Measurements from ENCODE around the gene SDK2. TPM values are rescaled to one million over a fixed set of nuclear protein-coding genes. Genes with fewer than 3 reads are reported as not detected.

Gene SDK2
- total and polyA plus RNA-seq, 2 experiments from 2014 or later = 0.59 to 1.2 TPM

- no peaks in the 10 kb centered on the region for H3K36me3 ChIP-seq (replicated peaks; ENCODE audit: insufficient read depth, low read depth)
- TF ChIP-seq EZH2phosphoT487 (IDR thresholded peaks at IDR 0.05; ENCODE audit: low read depth, severe bottlenecking, unreplicated experiment) = no peak
- TF ChIP-seq CTCF (IDR thresholded peaks at IDR 0.05; ENCODE audit: poor library complexity) = no peak
- TF ChIP-seq EZH2 (IDR thresholded peaks at IDR 0.05; ENCODE audit: borderline replicate concordance) = no peak
- H3K4me3 ChIP-seq = no peak overlapping the region
- H4K20me1 ChIP-seq (ENCODE audit: insufficient read depth, poor library complexity, severe bottlenecking) = no peaks in the 10 kb centered on the region
- no peaks in the 10 kb centered on the region for H3K9me3 ChIP-seq (ENCODE audit: low read depth)
- no peaks in the 10 kb centered on the region for H3K4me1 ChIP-seq (ENCODE audit: insufficient read depth)
- no peak overlapping the region for H3K4me2 ChIP-seq
- H3K27me3 ChIP-seq = no peaks in the 10 kb centered on the region
- H3K79me2 ChIP-seq = no peaks in the 10 kb centered on the region
- 66% methylated on average over 11 of the region's 11 CpGs for WGBS (ENCODE audit: low lambda C conversion rate, missing lambda C conversion rate)
- H2AFZ ChIP-seq = no peak overlapping the region
- no peaks in the 10 kb centered on the region for H3K9me2 ChIP-seq (replicated peaks; ENCODE audit: insufficient read depth)
- no peak overlapping the region for H3K27ac ChIP-seq
- DNase-seq (ENCODE audit: low spot score) = no peak
These were observed 77.1 kb downstream of the SDK2 start for GRCh38 chr17:73566905-73567782.

- WGBS (ENCODE audit: low lambda C conversion rate, missing lambda C conversion rate) = 77% methylated on average over 2 of the region's 2 CpGs
- H3K36me3 ChIP-seq (replicated peaks; ENCODE audit: insufficient read depth, low read depth) = no peaks in the 10 kb centered on the region
- no peaks in the 10 kb centered on the region for H4K20me1 ChIP-seq (ENCODE audit: insufficient read depth, poor library complexity, severe bottlenecking)
- H3K9me2 ChIP-seq (replicated peaks; ENCODE audit: insufficient read depth) = no peaks in the 10 kb centered on the region
- H3K27me3 ChIP-seq = no peaks in the 10 kb centered on the region
- no peak overlapping the region for H2AFZ ChIP-seq
- no peaks in the 10 kb centered on the region for H3K79me2 ChIP-seq
- H3K4me3 ChIP-seq = no peak overlapping the region
- no peak for DNase-seq (ENCODE audit: low spot score)
- H3K4me2 ChIP-seq = no peak overlapping the region
- TF ChIP-seq EZH2phosphoT487 (IDR thresholded peaks at IDR 0.05; ENCODE audit: low read depth, severe bottlenecking, unreplicated experiment) (no peak), CTCF (IDR thresholded peaks at IDR 0.05; ENCODE audit: poor library complexity) (no peak), EZH2 (IDR thresholded peaks at IDR 0.05; ENCODE audit: borderline replicate concordance) (no peak)
- H3K9me3 ChIP-seq (ENCODE audit: low read depth) = no peaks in the 10 kb centered on the region
- no peaks in the 10 kb centered on the region for H3K4me1 ChIP-seq (ENCODE audit: insufficient read depth)
- no peak overlapping the region for H3K27ac ChIP-seq
These were observed 79.4 kb downstream of the SDK2 start for GRCh38 chr17:73564843-73565242.

GRCh38 chr17:73562896-73563295 lies 81.3 kb downstream of the SDK2 start:
- Histone ChIP-seq H3K4me3 (no peak overlapping the region), H3K4me1 (ENCODE audit: insufficient read depth) (no peaks in the 10 kb centered on the region), H2AFZ (no peak overlapping the region), H3K27ac (no peak overlapping the region), H3K9me3 (ENCODE audit: low read depth) (no peaks in the 10 kb centered on the region), H3K79me2 (no peaks in the 10 kb centered on the region), H3K36me3 (replicated peaks; ENCODE audit: insufficient read depth, low read depth) (no peaks in the 10 kb centered on the region), H3K27me3 (no peaks in the 10 kb centered on the region), H3K9me2 (replicated peaks; ENCODE audit: insufficient read depth) (no peaks in the 10 kb centered on the region), H3K4me2 (no peak overlapping the region), H4K20me1 (ENCODE audit: insufficient read depth, poor library complexity, severe bottlenecking) (no peaks in the 10 kb centered on the region)
- no peak for TF ChIP-seq EZH2phosphoT487 (IDR thresholded peaks at IDR 0.05; ENCODE audit: low read depth, severe bottlenecking, unreplicated experiment)
- no peak for DNase-seq (ENCODE audit: low spot score)
- 80% methylated on average over 9 of the region's 9 CpGs for WGBS (ENCODE audit: low lambda C conversion rate, missing lambda C conversion rate)

- Histone ChIP-seq H3K79me2 (no peaks in the 10 kb centered on the region), H3K9me2 (replicated peaks; ENCODE audit: insufficient read depth) (no peaks in the 10 kb centered on the region), H3K27ac (no peak overlapping the region), H4K20me1 (ENCODE audit: insufficient read depth, poor library complexity, severe bottlenecking) (no peaks in the 10 kb centered on the region), H3K4me1 (ENCODE audit: insufficient read depth) (no peaks in the 10 kb centered on the region), H3K4me3 (no peak overlapping the region), H3K4me2 (no peak overlapping the region), H3K36me3 (replicated peaks; ENCODE audit: insufficient read depth, low read depth) (no peaks in the 10 kb centered on the region), H3K27me3 (peaks cover 3% of the 10 kb centered on the region), H3K9me3 (ENCODE audit: low read depth) (no peaks in the 10 kb centered on the region), H2AFZ (no peak overlapping the region)
- 92% methylated on average over 9 of the region's 9 CpGs for WGBS (ENCODE audit: low lambda C conversion rate, missing lambda C conversion rate)
- no peak for TF ChIP-seq EZH2phosphoT487 (IDR thresholded peaks at IDR 0.05; ENCODE audit: low read depth, severe bottlenecking, unreplicated experiment)
- no peak for TF ChIP-seq CTCF (IDR thresholded peaks at IDR 0.05; ENCODE audit: poor library complexity)
- no peak for TF ChIP-seq EZH2 (IDR thresholded peaks at IDR 0.05; ENCODE audit: borderline replicate concordance)
- no peak for DNase-seq (ENCODE audit: low spot score)
These were observed 83.1 kb downstream of the SDK2 start for GRCh38 chr17:73561111-73561510.

All from hepatocyte (in vitro differentiated cells).